ENCODE results near the gene CRLF1. TPM values are rescaled to one million over a fixed set of nuclear protein-coding genes. Genes with fewer than 3 reads are reported as not detected.

The CRLF1 gene
- total RNA-seq, 1 experiment from 2014 or later: not detected

- DNase-seq: no peak
- H3K27me3 ChIP-seq (ENCODE audit: low read length): no peaks in the 10 kb centered on the region
- no peaks in the 10 kb centered on the region for H3K9me3 ChIP-seq (ENCODE audit: low read length)
- peak within 1 kb of the TSS; percentile 45 for H3K9ac ChIP-seq (ENCODE audit: low read length)
- no peaks in the 10 kb centered on the region for H3K79me2 ChIP-seq (ENCODE audit: low read length)
- peak within 1 kb of the TSS; percentile 54; the same call in 1 of the 2 replicates for H3K4me3 ChIP-seq (ENCODE audit: low read length)
- peaks cover 14% of the 10 kb centered on the region for H3K4me1 ChIP-seq (ENCODE audit: low read length)
- no peak within 1 kb of the TSS for H2AFZ ChIP-seq (ENCODE audit: low read length)
- H3K27ac ChIP-seq (ENCODE audit: low read length): no peak within 1 kb of the TSS
- H4K20me1 ChIP-seq (ENCODE audit: insufficient read depth, low read depth, low read length): 0 out of 2 replicates have a peak, but pooled peaks cover 3% of the 10 kb centered on the region
- H3K9me2 ChIP-seq (replicated peaks; ENCODE audit: insufficient read depth, low read length): no peaks in the 10 kb centered on the region
- no peaks in the 10 kb centered on the region for H3K36me3 ChIP-seq (ENCODE audit: insufficient read depth, low read length)
- peak within 1 kb of the TSS; percentile 64 for H3K4me2 ChIP-seq (ENCODE audit: low read depth, low read length, poor library complexity, severe bottlenecking)
Measured at GRCh38 chr19:18612772-18613588, 6.4 kb upstream of the CRLF1 start, which contains the start of gene TMEM59L. Gene TMEM59L (plus strand): TSS chr19:18612870. CDS start chr19:18612959, 89 bp downstream.

GRCh38 chr19:18612051-18612771, 5.6 kb upstream of the CRLF1 start:
- peak overlapping the region; percentile 45 for H3K9ac ChIP-seq (ENCODE audit: low read length)
- H4K20me1 ChIP-seq (ENCODE audit: insufficient read depth, low read depth, low read length): 0 out of 2 replicates have a peak, but pooled peaks cover 3% of the 10 kb centered on the region
- H3K79me2 ChIP-seq (ENCODE audit: low read length): no peaks in the 10 kb centered on the region
- no peaks in the 10 kb centered on the region for H3K27me3 ChIP-seq (ENCODE audit: low read length)
- H2AFZ ChIP-seq (ENCODE audit: low read length): no peak overlapping the region
- H3K9me3 ChIP-seq (ENCODE audit: low read length): no peaks in the 10 kb centered on the region
- H3K4me2 ChIP-seq (ENCODE audit: low read depth, low read length, poor library complexity, severe bottlenecking): peak overlapping the region; percentile 64
- no peaks in the 10 kb centered on the region for H3K36me3 ChIP-seq (ENCODE audit: insufficient read depth, low read length)
- no peak for DNase-seq
- H3K27ac ChIP-seq (ENCODE audit: low read length): no peak overlapping the region
- peaks cover 14% of the 10 kb centered on the region for H3K4me1 ChIP-seq (ENCODE audit: low read length)
- peak overlapping the region; percentile 54; the same call in 1 of the 2 replicates for H3K4me3 ChIP-seq (ENCODE audit: low read length)
- no peaks in the 10 kb centered on the region for H3K9me2 ChIP-seq (replicated peaks; ENCODE audit: insufficient read depth, low read length)

GRCh38 chr19:18611327-18612050, 4.9 kb upstream of the CRLF1 start:
- Histone ChIP-seq H3K9ac (ENCODE audit: low read length) (no peak overlapping the region), H3K4me2 (ENCODE audit: low read depth, low read length, poor library complexity, severe bottlenecking) (peak overlapping the region; percentile 64), H3K27ac (ENCODE audit: low read length) (no peak overlapping the region), H3K9me2 (replicated peaks; ENCODE audit: insufficient read depth, low read length) (no peaks in the 10 kb centered on the region), H3K27me3 (ENCODE audit: low read length) (no peaks in the 10 kb centered on the region), H3K4me3 (ENCODE audit: low read length) (peak overlapping the region; percentile 54; the same call in 1 of the 2 replicates), H2AFZ (ENCODE audit: low read length) (no peak overlapping the region), H3K36me3 (ENCODE audit: insufficient read depth, low read length) (no peaks in the 10 kb centered on the region), H4K20me1 (ENCODE audit: insufficient read depth, low read depth, low read length) (0 out of 2 replicates have a peak, but pooled peaks cover 3% of the 10 kb centered on the region), H3K79me2 (ENCODE audit: low read length) (no peaks in the 10 kb centered on the region), H3K4me1 (ENCODE audit: low read length) (peaks cover 14% of the 10 kb centered on the region), H3K9me3 (ENCODE audit: low read length) (no peaks in the 10 kb centered on the region)
- DNase-seq: no peak

GRCh38 chr19:18610556-18611326, 4.1 kb upstream of the CRLF1 start:
- Histone ChIP-seq H3K27me3 (ENCODE audit: low read length) (no peaks in the 10 kb centered on the region), H3K79me2 (ENCODE audit: low read length) (no peaks in the 10 kb centered on the region), H2AFZ (ENCODE audit: low read length) (no peak overlapping the region), H3K9me3 (ENCODE audit: low read length) (no peaks in the 10 kb centered on the region), H3K4me2 (ENCODE audit: low read depth, low read length, poor library complexity, severe bottlenecking) (no peak overlapping the region), H3K36me3 (ENCODE audit: insufficient read depth, low read length) (no peaks in the 10 kb centered on the region), H4K20me1 (ENCODE audit: insufficient read depth, low read depth, low read length) (0 out of 2 replicates have a peak, but pooled peaks cover 3% of the 10 kb centered on the region), H3K4me1 (ENCODE audit: low read length) (peaks cover 14% of the 10 kb centered on the region), H3K27ac (ENCODE audit: low read length) (no peak overlapping the region), H3K9me2 (replicated peaks; ENCODE audit: insufficient read depth, low read length) (no peaks in the 10 kb centered on the region), H3K9ac (ENCODE audit: low read length) (no peak overlapping the region), H3K4me3 (ENCODE audit: low read length) (no peak overlapping the region)
- no peak for DNase-seq

- no peaks in the 10 kb centered on the region for H3K9me3 ChIP-seq (ENCODE audit: low read length)
- H3K36me3 ChIP-seq (ENCODE audit: insufficient read depth, low read length): no peaks in the 10 kb centered on the region
- H3K79me2 ChIP-seq (ENCODE audit: low read length): no peaks in the 10 kb centered on the region
- H3K27me3 ChIP-seq (ENCODE audit: low read length): no peaks in the 10 kb centered on the region
- no peak for DNase-seq
- H3K9ac ChIP-seq (ENCODE audit: low read length): no peak overlapping the region
- H3K27ac ChIP-seq (ENCODE audit: low read length): no peak overlapping the region
- no peak overlapping the region for H3K4me3 ChIP-seq (ENCODE audit: low read length)
- no peaks in the 10 kb centered on the region for H3K9me2 ChIP-seq (replicated peaks; ENCODE audit: insufficient read depth, low read length)
- peaks cover 14% of the 10 kb centered on the region for H3K4me1 ChIP-seq (ENCODE audit: low read length)
- H2AFZ ChIP-seq (ENCODE audit: low read length): no peak overlapping the region
- H4K20me1 ChIP-seq (ENCODE audit: insufficient read depth, low read depth, low read length): 0 out of 2 replicates have a peak, but pooled peaks cover 3% of the 10 kb centered on the region
- H3K4me2 ChIP-seq (ENCODE audit: low read depth, low read length, poor library complexity, severe bottlenecking): no peak overlapping the region
Measured at GRCh38 chr19:18610245-18610555, 3.6 kb upstream of the CRLF1 start.

- no peak overlapping the region for H3K4me2 ChIP-seq (ENCODE audit: low read depth, low read length, poor library complexity, severe bottlenecking)
- peaks cover 14% of the 10 kb centered on the region for H3K4me1 ChIP-seq (ENCODE audit: low read length)
- H3K9me3 ChIP-seq (ENCODE audit: low read length): no peaks in the 10 kb centered on the region
- H3K27ac ChIP-seq (ENCODE audit: low read length): no peak overlapping the region
- H3K36me3 ChIP-seq (ENCODE audit: insufficient read depth, low read length): no peaks in the 10 kb centered on the region
- H3K9me2 ChIP-seq (replicated peaks; ENCODE audit: insufficient read depth, low read length): no peaks in the 10 kb centered on the region
- H3K79me2 ChIP-seq (ENCODE audit: low read length): no peaks in the 10 kb centered on the region
- H3K9ac ChIP-seq (ENCODE audit: low read length): no peak overlapping the region
- H4K20me1 ChIP-seq (ENCODE audit: insufficient read depth, low read depth, low read length): 0 out of 2 replicates have a peak, but pooled peaks cover 3% of the 10 kb centered on the region
- H2AFZ ChIP-seq (ENCODE audit: low read length): no peak overlapping the region
- no peak for DNase-seq
- no peaks in the 10 kb centered on the region for H3K27me3 ChIP-seq (ENCODE audit: low read length)
- no peak overlapping the region for H3K4me3 ChIP-seq (ENCODE audit: low read length)
Measured at GRCh38 chr19:18609717-18610051, 3.1 kb upstream of the CRLF1 start.

GRCh38 chr19:18608805-18609716, 2.5 kb upstream of the CRLF1 start:
- H3K9ac ChIP-seq (ENCODE audit: low read length): no peak overlapping the region
- H3K36me3 ChIP-seq (ENCODE audit: insufficient read depth, low read length): no peaks in the 10 kb centered on the region
- H3K4me3 ChIP-seq (ENCODE audit: low read length): no peak overlapping the region
- H4K20me1 ChIP-seq (ENCODE audit: insufficient read depth, low read depth, low read length): 0 out of 2 replicates have a peak, but pooled peaks cover 3% of the 10 kb centered on the region
- no peak for DNase-seq
- H3K4me1 ChIP-seq (ENCODE audit: low read length): peaks cover 14% of the 10 kb centered on the region
- no peak overlapping the region for H2AFZ ChIP-seq (ENCODE audit: low read length)
- H3K27ac ChIP-seq (ENCODE audit: low read length): no peak overlapping the region
- H3K79me2 ChIP-seq (ENCODE audit: low read length): no peaks in the 10 kb centered on the region
- no peaks in the 10 kb centered on the region for H3K27me3 ChIP-seq (ENCODE audit: low read length)
- H3K9me3 ChIP-seq (ENCODE audit: low read length): no peaks in the 10 kb centered on the region
- no peaks in the 10 kb centered on the region for H3K9me2 ChIP-seq (replicated peaks; ENCODE audit: insufficient read depth, low read length)
- H3K4me2 ChIP-seq (ENCODE audit: low read depth, low read length, poor library complexity, severe bottlenecking): no peak overlapping the region

Data from Karpas-422 (cell line).